Measurements from ENCODE around the gene PLA2G4A.
"Not testable (repeated sequence)": the region's sequence is repeated elsewhere in the genome, so short reads cannot be mapped to it uniquely, and the experiment has no call there.

Gene PLA2G4A

DNA sequence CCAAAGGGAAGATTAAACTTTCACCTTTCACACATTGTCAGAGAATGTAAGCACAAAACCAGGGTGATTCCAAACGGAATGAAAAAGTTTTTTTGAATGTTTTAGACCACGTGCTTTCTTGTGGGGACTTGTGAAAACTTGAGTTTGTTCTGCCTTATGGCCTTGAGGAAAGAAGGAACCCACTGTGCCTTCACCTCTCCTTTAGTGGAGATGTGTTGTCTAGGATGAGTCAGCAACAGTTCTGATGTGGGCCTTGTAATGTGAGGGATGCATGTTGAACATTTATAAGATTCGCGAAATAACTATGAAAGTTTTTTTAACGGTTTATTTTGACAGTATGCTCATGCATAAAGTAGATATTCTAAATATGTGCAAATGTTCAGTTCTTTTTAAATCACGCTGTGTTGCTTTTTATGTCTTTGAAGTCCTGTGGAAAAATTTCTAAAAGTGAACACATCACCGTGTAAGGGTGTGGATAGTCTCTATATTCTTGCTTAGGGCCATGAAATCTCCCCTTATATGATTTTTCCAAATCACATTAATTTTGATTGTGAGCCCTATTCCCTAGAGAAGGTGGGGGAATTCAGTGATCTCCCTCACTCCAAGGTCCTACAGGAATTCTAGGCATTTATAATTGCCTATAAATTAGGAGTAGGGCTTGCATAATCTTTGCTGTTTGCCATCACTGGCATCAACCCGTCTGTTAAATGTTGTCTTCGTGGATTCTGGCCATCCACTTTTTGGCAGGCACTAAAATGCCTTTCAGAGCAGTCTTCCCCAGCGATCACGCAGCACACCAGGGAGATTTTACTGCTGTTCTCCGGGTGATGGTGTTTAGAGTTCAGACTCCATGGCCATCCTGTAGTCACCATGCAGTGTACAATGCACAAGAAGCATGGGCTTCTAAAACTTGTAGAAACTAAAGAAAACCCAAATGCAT is 47.4 kb downstream of the PLA2G4A start:
- DNase-seq, result no peak

DNA sequence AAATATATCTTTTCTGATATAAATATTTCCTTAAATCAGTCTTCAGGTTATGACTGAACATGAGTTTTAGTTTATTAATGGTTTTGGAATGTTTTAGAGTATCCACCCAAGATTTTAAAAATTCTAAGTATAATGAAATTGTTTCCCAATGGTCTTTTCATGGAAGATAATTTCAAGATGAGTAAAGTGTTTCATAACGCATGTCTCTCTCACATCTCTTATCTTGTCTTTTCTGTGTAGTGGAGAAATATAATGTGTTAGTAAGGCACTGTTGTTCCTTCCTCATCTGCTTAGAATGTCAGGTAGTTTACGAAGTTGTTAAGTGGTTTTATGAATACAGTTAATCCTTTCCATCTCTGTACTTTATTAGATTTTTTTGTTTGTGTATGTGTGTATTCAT is 49.6 kb downstream of the PLA2G4A start:
- no peak for DNase-seq

DNA sequence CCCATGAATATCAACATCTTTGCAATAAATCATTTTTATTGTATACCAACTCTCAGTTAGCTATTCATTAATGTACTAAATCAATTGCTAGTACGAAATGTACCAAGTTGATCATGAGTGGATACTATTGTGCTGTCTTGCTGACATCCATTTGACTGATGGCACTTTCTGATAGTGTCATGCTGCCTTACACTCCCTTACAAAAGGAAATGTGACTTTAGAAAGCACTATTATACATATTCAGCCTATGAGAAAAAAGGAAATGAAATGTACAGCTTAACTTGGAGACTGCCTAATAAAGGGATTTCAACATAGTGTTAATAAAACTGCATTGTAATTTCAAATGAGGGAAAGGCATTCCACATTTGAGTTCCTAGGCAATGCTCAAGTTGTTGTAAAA is 52.2 kb downstream of the PLA2G4A start:
- no peak for DNase-seq

DNA sequence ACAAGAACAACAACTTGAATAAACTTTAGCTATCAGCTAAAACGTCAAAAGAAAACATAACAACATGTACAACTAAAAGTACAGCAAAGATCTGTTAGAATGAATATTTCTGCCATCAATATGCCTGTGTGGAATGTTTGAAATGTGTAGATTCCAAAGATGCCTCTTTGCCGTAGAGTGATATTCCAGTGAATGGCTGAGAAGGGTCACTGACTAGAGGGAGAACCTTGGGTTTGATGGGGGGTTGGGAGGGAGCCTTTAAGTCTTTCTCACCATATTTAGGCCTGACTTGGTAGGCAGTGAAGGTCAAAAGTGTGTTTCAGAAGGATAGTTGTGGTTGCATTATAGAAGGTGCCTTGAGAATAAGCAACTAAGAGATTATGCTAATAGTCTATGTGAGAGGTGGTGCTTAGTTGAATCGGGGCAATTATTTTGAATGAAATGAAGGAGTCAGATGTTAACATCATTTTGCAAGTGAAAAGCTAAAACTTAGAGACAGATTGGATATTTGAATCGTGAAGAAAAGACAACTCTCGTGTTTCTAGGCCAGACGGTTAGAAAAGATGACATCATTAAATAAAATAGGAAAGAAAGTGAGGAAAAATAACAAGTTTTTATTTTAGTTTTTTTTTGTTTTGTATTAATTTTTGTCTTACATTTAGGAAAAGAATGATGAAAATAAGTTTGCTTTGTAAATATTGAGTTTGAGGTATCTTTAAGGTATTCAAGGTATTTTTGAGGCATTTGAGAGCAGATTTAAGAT is 53.8 kb downstream of the PLA2G4A start:
- no peak for DNase-seq

DNA sequence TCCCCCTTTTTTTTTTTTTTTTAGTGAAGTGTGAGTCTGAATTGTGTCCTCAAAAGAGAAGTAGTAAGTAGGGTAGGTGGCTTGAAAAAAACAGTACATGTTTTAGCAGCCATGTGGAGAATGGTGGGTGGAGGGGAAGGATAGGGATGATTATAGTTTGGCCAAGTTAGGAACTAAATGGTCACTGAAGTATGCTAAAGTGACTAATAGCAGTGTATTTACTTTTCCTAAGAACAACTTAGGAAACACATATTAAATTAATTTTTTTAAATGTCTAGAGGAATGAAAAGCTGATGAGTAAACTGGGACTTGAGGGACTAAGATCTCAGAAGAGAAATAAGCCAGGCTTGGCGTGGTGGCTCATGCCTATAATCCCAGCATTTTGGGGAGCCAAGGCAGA is 55.5 kb downstream of the PLA2G4A start:
- no peak for DNase-seq

DNA sequence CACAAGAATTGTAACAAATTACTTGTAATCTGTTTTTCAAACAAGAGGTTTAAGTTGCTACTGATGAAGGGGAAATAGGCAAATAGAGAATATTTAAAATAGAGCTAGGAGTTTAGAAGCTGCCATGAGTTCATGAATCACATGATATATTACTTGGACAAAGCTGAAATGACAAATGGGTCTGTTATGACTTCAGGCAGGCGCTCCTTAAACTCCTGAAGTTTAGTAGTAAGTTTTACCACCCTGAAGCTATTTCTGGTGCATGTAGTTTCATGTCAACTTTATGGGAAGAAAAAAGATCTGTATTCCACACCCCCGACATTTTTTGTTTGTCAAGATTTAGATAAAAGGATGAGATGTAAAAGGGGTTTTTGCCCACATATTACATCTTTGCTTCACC is 58.5 kb downstream of the PLA2G4A start:
- no peak for DNase-seq

DNA sequence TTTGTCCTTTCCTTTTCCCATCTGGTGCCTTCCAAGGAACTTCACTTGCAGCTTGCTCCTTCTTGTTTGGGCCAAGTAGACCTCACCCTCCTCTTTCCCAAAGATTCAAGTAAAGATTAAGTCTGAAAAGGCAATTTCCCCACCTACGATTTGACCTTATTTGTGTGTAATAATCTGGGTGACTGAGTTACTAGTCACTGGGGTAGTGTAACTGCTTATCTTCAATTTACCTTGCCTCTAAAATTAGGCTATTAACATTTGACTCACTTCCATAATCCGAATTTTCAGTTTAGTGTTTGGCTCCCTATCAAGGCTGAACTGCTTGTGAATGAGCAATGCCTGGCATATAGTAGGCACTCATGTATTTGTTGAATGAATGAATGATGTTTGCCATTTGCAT is 59.6 kb downstream of the PLA2G4A start:
- DNase-seq, result no peak

DNA sequence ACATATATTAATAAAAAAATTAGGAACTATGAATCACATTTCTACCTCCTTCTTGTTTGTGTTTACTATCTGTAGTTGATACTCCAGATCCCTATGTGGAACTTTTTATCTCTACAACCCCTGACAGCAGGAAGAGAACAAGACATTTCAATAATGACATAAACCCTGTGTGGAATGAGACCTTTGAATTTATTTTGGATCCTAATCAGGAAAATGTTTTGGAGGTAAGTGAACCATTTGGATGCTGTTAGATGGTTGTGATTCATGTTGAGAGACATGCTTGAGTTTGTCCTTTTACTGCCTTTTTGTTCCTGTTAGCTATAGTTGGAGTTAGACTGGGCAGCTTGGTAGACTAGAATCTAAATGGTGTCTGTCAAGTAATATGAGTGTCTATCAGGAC is 64.2 kb downstream of the PLA2G4A start:
- no peak for DNase-seq

DNA sequence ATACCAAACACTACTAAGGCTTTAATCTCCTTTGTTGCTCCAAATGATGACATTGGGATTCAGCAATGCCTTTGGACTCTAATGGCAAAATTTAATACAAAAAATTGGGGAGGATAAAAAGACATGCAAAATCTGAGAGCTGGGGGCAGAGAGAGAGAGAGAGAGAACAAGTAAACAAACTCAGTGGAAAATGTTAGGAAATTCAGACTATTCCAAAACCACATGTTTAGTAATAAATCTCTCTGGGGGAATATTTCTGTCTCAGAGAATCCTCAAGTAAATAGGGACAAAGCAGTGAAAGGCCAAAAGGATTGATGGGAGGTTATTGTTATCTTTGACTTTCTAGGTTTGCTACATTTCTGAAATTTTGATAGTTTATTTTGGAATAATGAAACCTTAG is 65.7 kb downstream of the PLA2G4A start:
- DNase-seq, result no peak

DNA sequence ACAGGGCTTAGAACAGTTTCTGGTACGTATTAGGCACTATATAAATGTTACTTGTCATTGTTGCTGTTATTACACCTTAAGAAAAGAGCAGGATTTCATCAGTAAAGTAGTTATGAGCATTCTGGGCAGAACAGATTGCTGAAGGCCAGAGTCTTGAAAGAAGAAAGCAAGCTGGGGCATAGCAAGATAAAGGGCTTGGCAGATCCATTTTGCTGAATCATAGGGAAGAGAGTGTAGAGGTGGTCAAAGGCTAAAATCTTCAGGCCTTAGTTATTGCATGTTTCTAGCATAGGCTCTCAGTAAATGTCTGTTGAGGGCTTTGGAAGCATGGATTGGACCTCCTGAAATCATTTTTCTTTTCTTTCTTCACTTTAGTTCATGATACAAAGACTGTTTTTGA is 67.5 kb downstream of the PLA2G4A start:
- DNase-seq, result no peak

DNA sequence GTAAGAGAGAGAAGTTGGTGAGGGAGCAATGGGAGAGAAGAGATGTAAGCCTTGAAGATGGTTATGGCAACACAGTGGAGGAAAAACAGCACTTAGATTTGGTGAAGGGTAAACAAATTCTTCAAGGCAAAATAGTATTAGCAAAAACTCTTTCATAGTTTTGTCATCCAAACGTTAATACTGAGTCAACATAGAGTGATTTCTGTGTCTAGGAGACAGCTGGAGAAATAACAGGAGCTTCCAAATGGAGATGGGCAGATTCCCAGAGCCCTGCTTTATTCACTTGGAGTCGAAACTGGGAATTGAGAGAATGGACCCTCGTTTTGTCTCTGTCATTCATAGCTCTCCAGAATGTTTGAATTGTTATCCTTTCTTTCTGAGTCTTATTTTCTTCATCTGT is 68.3 kb downstream of the PLA2G4A start:
- DNase-seq, result no peak

DNA sequence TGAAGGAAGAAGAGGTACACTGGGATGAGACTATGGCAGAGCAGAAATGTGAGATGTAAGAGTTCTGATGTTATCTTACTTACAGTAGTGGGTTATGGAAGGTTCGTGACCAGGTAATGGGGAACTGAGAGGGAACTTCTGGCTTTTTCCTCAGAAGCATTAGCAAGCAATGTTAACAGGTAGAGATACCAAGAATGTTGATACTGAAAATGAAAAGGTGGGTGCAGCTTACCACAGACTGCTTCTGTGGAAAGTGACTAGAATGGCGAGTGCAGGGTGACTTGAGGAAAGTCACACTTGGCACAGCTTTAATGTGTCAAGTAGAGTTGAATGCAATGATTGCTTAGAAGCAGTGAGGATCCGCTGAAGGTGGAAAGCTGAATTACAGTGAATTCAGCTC is 70.8 kb downstream of the PLA2G4A start:
- no peak for DNase-seq

DNA sequence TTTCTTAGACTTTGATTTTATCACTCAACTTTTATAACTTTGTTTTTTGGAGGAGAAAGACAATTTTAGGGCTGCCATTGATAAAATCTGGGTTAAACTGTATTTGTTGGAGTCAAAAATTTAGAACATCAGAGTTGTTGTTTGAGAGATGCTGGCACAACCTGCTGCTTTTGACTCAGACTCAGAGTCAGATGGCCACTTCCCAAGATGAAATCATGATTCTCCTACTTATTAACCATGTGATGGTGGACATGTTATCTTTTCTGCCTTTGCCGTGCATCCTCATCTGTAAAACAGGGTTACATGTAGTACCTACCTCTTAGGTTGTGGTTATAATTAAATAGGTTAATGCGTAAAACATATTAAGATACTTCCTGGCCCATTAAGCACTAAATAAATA is 71.2 kb downstream of the PLA2G4A start:
- DNase-seq, result no peak

DNA sequence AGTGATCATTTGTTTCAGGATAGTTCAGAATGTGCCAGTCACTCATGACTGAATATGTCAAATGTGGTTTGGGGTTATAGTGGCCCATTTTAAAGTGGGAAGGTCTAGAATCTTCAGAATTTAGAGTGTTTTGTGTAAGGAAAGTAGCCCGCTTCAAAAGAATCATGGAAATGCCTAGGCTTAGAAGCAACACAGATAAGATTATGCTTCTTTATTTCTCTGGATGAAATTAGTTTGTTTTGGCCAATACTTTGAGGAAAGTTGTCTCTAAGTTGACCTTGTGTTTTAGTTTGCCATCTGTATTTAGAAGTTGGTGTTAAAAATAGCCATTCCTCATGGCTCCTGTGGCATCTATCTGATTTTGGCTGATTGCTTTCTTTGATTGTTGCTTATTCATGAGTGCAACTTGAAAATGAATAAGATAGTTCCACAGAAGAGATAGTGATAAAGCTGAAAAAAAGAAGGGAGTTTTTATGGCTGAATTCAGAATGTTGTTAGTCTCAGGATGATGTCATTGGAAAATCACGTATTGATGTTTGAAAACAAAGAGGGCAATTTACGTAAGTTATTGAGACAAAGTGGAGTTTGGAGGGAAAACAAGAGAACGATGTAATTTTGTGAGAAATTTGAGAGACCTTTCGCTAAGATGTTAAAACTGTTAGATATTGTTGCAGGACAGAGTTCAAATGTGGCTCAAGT is 71.9 kb downstream of the PLA2G4A start:
- DNase-seq, result no peak

DNA sequence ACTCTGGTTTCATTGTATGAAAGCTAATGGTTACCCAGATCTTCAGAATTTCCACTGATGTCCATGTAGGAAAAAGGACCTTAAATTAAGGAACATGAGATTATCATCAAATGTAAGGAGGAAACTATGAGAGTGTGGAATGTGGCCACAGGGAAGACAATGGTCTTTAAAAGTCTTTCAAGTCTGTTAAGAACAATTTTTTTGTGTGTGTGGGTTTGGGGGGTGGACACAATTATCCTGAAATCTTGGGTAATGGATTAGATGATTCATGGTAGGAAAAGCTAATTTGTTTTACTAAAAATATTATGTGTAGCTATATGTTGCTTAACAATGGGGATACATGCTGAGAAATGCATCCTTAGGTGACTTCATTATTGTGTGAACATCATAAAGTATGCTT is 72.9 kb downstream of the PLA2G4A start:
- no peak for DNase-seq

DNA sequence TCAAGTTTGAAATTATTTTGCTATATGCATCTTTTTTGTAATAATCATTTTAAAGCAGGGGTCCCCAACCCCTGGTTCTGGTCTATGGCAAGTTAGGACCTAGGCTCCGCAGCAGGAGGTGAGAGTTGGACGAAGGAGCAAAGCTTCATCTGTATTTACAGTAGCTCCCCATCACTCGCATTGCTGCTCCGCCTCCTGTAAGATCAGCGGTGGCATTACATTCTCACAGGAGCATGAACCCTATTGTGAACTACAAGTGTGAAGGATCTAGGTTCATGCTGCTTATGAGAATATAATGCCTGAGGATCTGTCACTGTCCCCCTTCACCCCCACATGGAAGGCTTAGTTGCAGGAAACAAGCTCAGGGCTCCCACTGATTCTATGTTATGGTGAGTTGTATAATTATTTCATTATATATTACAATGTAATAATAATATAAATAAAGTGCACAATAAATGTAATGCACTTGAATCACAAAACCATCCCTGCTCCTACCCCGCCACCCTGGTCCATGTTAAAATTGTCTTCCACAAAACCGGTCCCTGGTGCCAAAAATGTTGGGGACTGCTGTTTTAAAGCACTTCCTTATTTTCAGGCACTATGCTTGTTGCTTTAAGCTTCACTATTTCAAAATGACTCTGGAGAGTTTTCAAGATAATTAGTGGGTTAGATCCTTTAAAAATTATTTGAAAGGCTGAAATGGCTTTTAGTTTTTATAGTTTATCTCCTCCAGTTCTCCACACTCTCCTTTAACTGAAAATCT is 74.8 kb downstream of the PLA2G4A start:
- no peak for DNase-seq

DNA sequence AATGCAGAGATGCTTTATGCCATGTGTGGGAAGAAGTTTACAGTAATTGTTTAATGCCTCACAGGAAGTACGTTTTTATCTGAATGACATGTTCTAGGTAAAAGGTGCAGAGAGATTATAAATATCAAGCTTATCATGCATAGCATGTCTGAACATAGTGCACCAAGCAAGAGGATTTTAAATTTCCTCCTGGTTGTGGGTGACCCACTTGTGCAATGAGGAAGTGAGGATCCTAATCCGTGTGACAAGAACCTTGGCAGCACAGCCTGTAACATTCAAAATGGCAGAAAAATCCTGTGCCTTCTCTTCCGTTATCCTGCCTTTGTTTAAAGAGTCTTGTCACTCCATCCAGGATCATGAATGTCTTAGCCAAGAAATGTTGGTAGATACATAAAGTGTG is 75.6 kb downstream of the PLA2G4A start:
- no peak for DNase-seq

DNA sequence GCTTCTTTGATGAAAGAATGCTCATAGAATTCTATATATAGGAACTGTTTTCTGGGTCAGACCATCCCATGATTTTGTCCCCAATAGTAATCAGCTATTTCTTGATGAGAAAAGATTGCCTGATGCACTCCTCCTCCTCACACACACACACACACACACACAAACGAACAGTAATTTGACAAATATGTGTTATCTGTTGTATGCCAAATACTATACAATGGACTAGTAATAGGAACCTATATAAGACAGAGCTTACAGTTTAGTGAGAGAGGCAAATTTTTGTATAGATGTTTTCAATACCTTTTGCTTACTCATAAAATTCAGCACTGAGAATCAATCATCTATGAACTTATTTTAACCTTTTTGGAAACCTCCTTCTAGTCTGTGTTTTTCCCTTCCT is 76.8 kb downstream of the PLA2G4A start:
- no peak for DNase-seq

DNA sequence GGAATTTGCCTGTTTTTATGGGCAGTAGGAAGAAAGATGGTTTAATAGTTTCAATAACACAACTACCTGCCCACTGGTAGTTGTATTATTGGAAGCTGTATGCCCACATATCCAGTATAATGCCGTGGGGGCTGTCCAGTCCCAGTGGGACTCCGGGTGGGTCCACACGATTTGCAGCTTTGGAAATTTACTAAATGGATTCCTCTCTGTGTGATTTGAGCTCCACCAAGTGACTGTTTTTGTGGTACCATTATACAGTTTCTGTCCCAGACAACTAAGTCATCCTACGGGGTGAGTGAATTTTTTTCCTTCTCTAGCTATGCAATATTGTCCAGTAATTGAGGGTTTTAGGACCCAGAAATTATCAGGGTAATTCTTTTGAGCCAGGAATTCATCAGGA is 86.8 kb downstream of the PLA2G4A start:
- DNase-seq, result no peak

DNA sequence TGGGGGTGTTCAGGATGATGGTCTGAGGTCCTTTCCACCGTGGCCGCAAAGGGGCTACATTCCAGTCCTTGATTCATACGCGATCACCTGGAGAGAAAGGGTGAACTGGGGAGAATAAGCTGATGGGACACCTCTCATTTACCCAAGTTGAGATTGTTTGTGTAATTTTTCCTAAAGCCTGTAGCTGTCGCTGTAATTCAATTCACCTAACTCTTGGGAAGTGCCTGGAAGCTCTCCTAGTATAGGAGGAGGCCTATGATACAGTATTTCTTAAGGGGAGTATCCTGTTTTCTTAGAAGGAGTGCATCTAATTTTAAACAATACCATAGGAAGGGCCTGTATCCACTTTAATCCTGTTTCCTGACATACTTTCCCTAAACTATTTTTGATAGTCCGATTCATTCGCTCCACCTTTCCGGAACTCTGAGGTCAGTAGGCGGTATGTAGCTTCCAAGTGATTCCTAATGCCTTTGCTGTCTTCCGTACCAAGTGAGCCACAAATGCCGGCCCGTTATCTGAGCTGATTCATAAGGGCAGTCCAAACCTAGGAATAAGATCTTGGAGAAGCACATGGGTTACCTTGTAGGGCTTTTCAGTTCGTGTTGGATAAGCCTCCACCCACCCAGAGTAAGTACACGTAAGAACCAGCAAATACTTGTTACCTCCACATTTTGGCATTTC is 88.5 kb downstream of the PLA2G4A start:
- not testable (repeated sequence) for DNase-seq

DNA sequence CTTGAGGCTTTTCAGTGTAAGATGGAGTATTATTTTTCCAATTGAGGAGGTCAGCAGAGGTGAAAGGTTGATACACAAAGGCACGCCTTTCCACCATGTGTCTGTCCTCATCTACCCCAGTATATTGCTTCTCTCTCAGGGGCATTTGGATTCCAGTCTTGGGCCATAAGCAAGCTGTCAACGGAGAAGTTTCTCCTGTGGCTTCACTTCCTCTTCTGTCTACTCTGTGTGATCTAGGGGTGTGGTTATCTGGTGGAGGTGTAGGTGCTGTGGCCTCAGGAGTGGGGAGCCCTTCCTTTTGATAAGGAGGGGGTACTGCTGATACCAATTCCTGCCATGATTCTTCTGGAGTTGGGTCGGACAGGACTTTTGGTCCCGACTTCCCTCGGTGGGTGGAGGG is 92.6 kb downstream of the PLA2G4A start:
- not testable (repeated sequence) for DNase-seq

DNA sequence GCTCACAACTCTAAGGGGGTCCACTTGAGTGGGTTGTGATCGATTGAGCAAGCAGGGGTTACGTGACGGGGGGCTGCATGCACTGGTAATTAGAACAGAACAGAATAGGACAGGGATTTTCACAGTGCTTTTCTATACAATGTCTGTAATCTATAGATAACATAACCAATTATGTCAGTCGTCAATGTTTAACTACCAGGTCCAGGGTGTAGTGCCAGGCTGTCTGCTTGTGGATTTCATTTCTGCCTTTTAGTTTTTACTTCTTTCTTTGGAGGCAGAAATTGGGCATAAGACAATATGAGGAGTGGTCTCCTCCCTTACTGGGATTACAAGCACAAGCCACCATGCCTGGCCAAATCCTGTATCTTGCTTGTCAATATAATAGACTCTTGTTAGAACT is 94.1 kb downstream of the PLA2G4A start:
- not testable (repeated sequence) for DNase-seq

Data from GOT3 (cell line).